IMR-90 (cell line): Measurements from ENCODE around the gene ADAMTSL4. TPM values are rescaled to one million over a fixed set of nuclear protein-coding genes. Genes with fewer than 3 reads are reported as not detected.
A peak's percentile ranks its signal among the peaks of the same experiment; 100 is the strongest.
"Not testable (repeated sequence)": the region's sequence is repeated elsewhere in the genome, so short reads cannot be mapped to it uniquely, and the experiment has no call there.

ENCODE experiments used
- ATAC-seq: fragments of 200-7000 bp; cut with Tn5 transposase; 2 replicates; pipeline ENCODE4 v1.9.1; 2020; ENCODE audit warnings: low read depth, mild to moderate bottlenecking, moderate library complexity
- BruUV-seq: library from RNA; stranded (reverse); fragments of 400-500 nt; replicated peaks from 2 replicates; lab custom pipeline; 2021; lab: Mats Ljungman, UMichigan
- CTCF ChIA-PET: fragments of 300-600 bp; formaldehyde crosslinking; extraction: SDS; loops from one replicate; lab custom pipeline; 2021; ENCODE audit warnings: antibody characterized with exemption; lab: Yijun Ruan, JAX
- POLR2A ChIA-PET: fragments of 300-600 bp; sonication (Branson Sonifier 250); formaldehyde crosslinking; loops from one replicate; lab custom pipeline; 2022; ENCODE audit warnings: antibody characterized with exemption; ENCODE audit not compliant: unreplicated experiment; lab: Charles Lee
- DNase-seq: peaks from one replicate; pipeline ENCODE4 v3.0.0; 2013
- H2AFZ ChIP-seq: replicated peaks from 2 replicates; pipeline ENCODE3; 2013; ENCODE audit warnings: low read length, mild to moderate bottlenecking; ENCODE audit not compliant: poor library complexity
- H2AK5ac ChIP-seq: 2 replicates; pipeline ENCODE4 v1.6.1; 2013; ENCODE audit warnings: low read depth, low read length, inconsistent platforms
- H2AK9ac ChIP-seq: replicated peaks from 2 replicates; pipeline ENCODE3; 2013; ENCODE audit warnings: mild to moderate bottlenecking, low read depth, low read length, moderate library complexity; ENCODE audit not compliant: poor library complexity
- H2BK120ac ChIP-seq: 2 replicates; pipeline ENCODE4 v1.6.1; 2013; ENCODE audit warnings: low read depth, low read length, inconsistent platforms
- H2BK15ac ChIP-seq: 3 replicates; pipeline ENCODE4 v1.6.1; 2013; ENCODE audit warnings: low read depth, low read length, inconsistent platforms
- H2BK20ac ChIP-seq: 2 replicates; pipeline ENCODE4 v1.6.1; 2013; ENCODE audit warnings: low read depth, mild to moderate bottlenecking, inconsistent platforms, low read length, moderate library complexity
- H2BK5ac ChIP-seq: 2 replicates; pipeline ENCODE4 v1.6.1; 2013; ENCODE audit warnings: mild to moderate bottlenecking, low read depth, low read length, inconsistent platforms; ENCODE audit not compliant: poor library complexity, severe bottlenecking
- H3K14ac ChIP-seq: replicated peaks from 2 replicates; pipeline ENCODE4 v1.6.1; 2013; ENCODE audit warnings: low read depth, low read length, inconsistent platforms
- H3K18ac ChIP-seq: 2 replicates; pipeline ENCODE4 v1.6.1; 2013; ENCODE audit warnings: low read depth, low read length, control low read depth
- H3K23ac ChIP-seq: 2 replicates; pipeline ENCODE4 v1.6.1; 2013; ENCODE audit warnings: low read depth, low read length, inconsistent platforms
- H3K27ac ChIP-seq: 2 replicates; pipeline ENCODE4 v1.5.1; 2013; ENCODE audit warnings: mild to moderate bottlenecking, control low read depth, low read length; ENCODE audit not compliant: insufficient read depth
- H3K27me3 ChIP-seq: 2 replicates; pipeline ENCODE4 v1.6.1; 2013; ENCODE audit warnings: low read length; ENCODE audit not compliant: control insufficient read depth, insufficient read depth
- H3K36me3 ChIP-seq: 2 replicates; pipeline ENCODE4 v1.6.1; 2013; ENCODE audit warnings: low read length, mixed read lengths; ENCODE audit not compliant: control insufficient read depth, insufficient read depth
- H3K4ac ChIP-seq: 2 replicates; pipeline ENCODE4 v1.6.1; 2013; ENCODE audit warnings: low read depth, low read length, inconsistent platforms
- H3K4me1 ChIP-seq: 2 replicates; pipeline ENCODE4 v1.6.1; 2013; ENCODE audit warnings: low read length, mixed read lengths; ENCODE audit not compliant: control insufficient read depth, insufficient read depth
- H3K4me2 ChIP-seq: 2 replicates; pipeline ENCODE4 v1.6.1; 2013; ENCODE audit warnings: low read depth, mild to moderate bottlenecking, control low read depth, low read length, moderate library complexity
- H3K4me3 ChIP-seq: 2 replicates; pipeline ENCODE4 v1.5.1; 2013; ENCODE audit warnings: low read depth, mild to moderate bottlenecking, control low read depth, low read length, moderate library complexity; ENCODE audit not compliant: insufficient read depth
- H3K56ac ChIP-seq: 2 replicates; pipeline ENCODE4 v1.6.1; 2013; ENCODE audit warnings: low read length, inconsistent platforms; ENCODE audit not compliant: insufficient read depth; ENCODE audit errors: extremely low read depth
- H3K79me1 ChIP-seq, 2 experiments: 2 replicates each; pipeline ENCODE4 v1.6.1; 2013; ENCODE audit warnings: low read length in 2 of 2, inconsistent platforms in 1 of 2, low read depth in 1 of 2
- H3K9ac ChIP-seq: 2 replicates; pipeline ENCODE4 v1.6.1; 2013; ENCODE audit warnings: low read depth, low read length, control low read depth
- H3K9me1 ChIP-seq: 2 replicates; pipeline ENCODE4 v1.6.1; 2013; ENCODE audit warnings: low read length, inconsistent platforms; ENCODE audit not compliant: insufficient read depth
- H3K9me3 ChIP-seq: 2 replicates; pipeline ENCODE4 v1.6.1; 2013; ENCODE audit warnings: low read length; ENCODE audit not compliant: control insufficient read depth, insufficient read depth
- H4K20me1 ChIP-seq: 2 replicates; pipeline ENCODE4 v1.6.1; 2013; ENCODE audit warnings: low read length, inconsistent platforms; ENCODE audit not compliant: insufficient read depth
- H4K5ac ChIP-seq: 2 replicates; pipeline ENCODE4 v1.6.1; 2013; ENCODE audit warnings: mild to moderate bottlenecking, low read depth, low read length, control low read depth
- H4K8ac ChIP-seq, 2 experiments: 2 replicates each; pipeline ENCODE4 v1.6.1; 2013; ENCODE audit warnings: low read depth in 2 of 2, low read length in 2 of 2, control low read depth in 1 of 2, inconsistent platforms in 1 of 2
- H4K91ac ChIP-seq: 2 replicates; pipeline ENCODE4 v1.6.1; 2013; ENCODE audit warnings: low read depth, low read length, inconsistent platforms; ENCODE audit not compliant: insufficient read depth
- CHD1 ChIP-seq: IDR thresholded peaks from 2 replicates; pipeline ENCODE4 v1.6.1; 2012; ENCODE audit warnings: low read depth, low read length, improper control_type of control experiment
- WGBS, 2 experiments: methylation state at CpG; one replicate each; pipeline versions ENCODE4 v1.1.5 to v1.1.7; 2013; ENCODE audit warnings: missing lambda C conversion rate in 2 of 2; ENCODE audit not compliant: insufficient read length in 1 of 2; ENCODE audit errors: extremely low coverage in 2 of 2; 5-methylcytosine and 5-hydroxymethylcytosine counted together
- dilution Hi-C: fragments of 300-500 bp; cut with HindIII; formaldehyde crosslinking; loops from one replicate; pipeline ENCODE4 v1.14.3; 2018; ENCODE audit warnings: low sequenced_read_pairs; ENCODE audit not compliant: unreplicated experiment
- in situ Hi-C: fragments of 300-500 bp; cut with MboI; formaldehyde crosslinking; loops from 3 replicates; pipeline ENCODE4 v1.14.3; 2019; ENCODE audit warnings: low sequenced_read_pairs, inconsistent platforms, mixed read lengths
- intact Hi-C: fragments of 100-400 bp; cut with micrococcal nuclease; formaldehyde crosslinking; loops from 2 replicates; pipeline ENCODE4 v1.10.0; 2022
- polyA plus RNA-seq, 3 experiments: library from polyadenylated mRNA; depleted of rRNA; stranded (reverse); fragments of >200 nt; gene quantifications; 2 replicates each; pipeline ENCODE4 v1.2.3, GENCODE V29; 2012; ENCODE audit warnings: low replicate concordance in 1 of 3
- total RNA-seq: library from RNA; depleted of rRNA; stranded (reverse); fragments of >200 nt; gene quantifications from 2 replicates; pipeline ENCODE4 v1.2.3, GENCODE V29; 2012

ADAMTSL4 gene
- total and polyA plus RNA-seq, 2 of the 4 experiments (the other 2 are of a cell fraction): 0.54 to 12.2 TPM

- TF ChIP-seq CHD1: peak; percentile 75; the same call in 1 of the 2 replicates
These were observed 23.9 kb downstream of the ADAMTSL4 start (continued) for GRCh38 chr1:150572918-150573647.

- ATAC-seq, H3K14ac ChIP-seq, H2BK5ac ChIP-seq, in situ Hi-C loops, H4K5ac ChIP-seq, H3K9ac ChIP-seq, H3K4ac ChIP-seq, H2AK9ac ChIP-seq, H4K8ac ChIP-seq, H3K27ac ChIP-seq, H3K56ac ChIP-seq, intact Hi-C loops, H4K91ac ChIP-seq, H3K23ac ChIP-seq, H3K18ac ChIP-seq, DNase-seq, H3K27me3 ChIP-seq, H2BK120ac ChIP-seq, H3K9me3 ChIP-seq, H3K4me3 ChIP-seq, dilution Hi-C loops, H2AFZ ChIP-seq, BruUV-seq, H3K9me1 ChIP-seq, H2BK15ac ChIP-seq, H2AK5ac ChIP-seq, CTCF ChIA-PET, POLR2A ChIA-PET, H2BK20ac ChIP-seq, H3K4me2 ChIP-seq: not testable (repeated sequence)
- peaks cover 99% of the 10 kb centered on the region for H4K20me1 ChIP-seq
- H3K79me1 ChIP-seq: peaks cover 9 to 32% of the 10 kb centered on the region in 2 experiments; a peak in 3 of 4 replicates
- peaks cover 19% of the 10 kb centered on the region for H3K4me1 ChIP-seq
- peaks cover 56% of the 10 kb centered on the region for H3K36me3 ChIP-seq
- WGBS, 2 experiments: 95% methylated on average over 7 of the region's 13 CpGs; no CpG with 5 or more reads in 1 of the 2 experiments
These were observed 24.5 kb downstream of the ADAMTSL4 start for GRCh38 chr1:150573648-150574071.
